Ovary (tissue), 9 donors: ENCODE results near the gene ALK. TPM values are rescaled to one million over a fixed set of nuclear protein-coding genes. Genes with fewer than 3 reads are reported as not detected.

ENCODE experiments used
- DNase-seq, 5 donors: peaks; one replicate each; pipeline ENCODE4 v3.0.0-alpha.2; 2019 to 2020
- H3K27ac ChIP-seq, 2 donors: fragments of 200-600 bp; one replicate each; pipeline versions ENCODE4 v1.5.1 to v1.8.0; 2019 to 2022
- H3K27me3 ChIP-seq: fragments of 200-600 bp; one replicate; pipeline ENCODE4 v1.8.0; 2022
- H3K36me3 ChIP-seq: fragments of 200-600 bp; sonication (generic); one replicate; pipeline ENCODE4 v1.5.1; 2019
- H3K4me1 ChIP-seq: one replicate; pipeline ENCODE4 v1.8.1; 2013; ENCODE audit warnings: mild to moderate bottlenecking, moderate library complexity; ENCODE audit not compliant: insufficient read depth
- H3K4me3 ChIP-seq: fragments of 200-600 bp; sonication (generic); one replicate; pipeline ENCODE4 v1.5.1; 2017
- H3K9me3 ChIP-seq, 2 donors: fragments of 200-600 bp in 1 of 2; sonication (generic) in 1 of 2; one replicate each; pipeline versions ENCODE4 v1.5.1 to v1.8.1; 2013 to 2019; ENCODE audit warnings: mild to moderate bottlenecking in 1 of 2, moderate library complexity in 1 of 2
- EP300 ChIP-seq: sonication (generic); formaldehyde crosslinking; IDR thresholded peaks from one replicate; pipeline ENCODE4 v1.6.1; 2017; ENCODE audit warnings: antibody characterized with exemption
- POLR2A ChIP-seq: fragments of 450-650 bp; IDR thresholded peaks from one replicate; pipeline ENCODE4 v1.6.1; 2017; ENCODE audit warnings: antibody characterized with exemption, mild to moderate bottlenecking, moderate library complexity
- WGBS, 3 donors: extraction: QIAGEN DNeasy Blood & Tissue Kit in 1 of 3; methylation state at CpG; one replicate each; pipeline versions ENCODE4 v1.1.5 to v1.1.7; 2013 to 2017; 5-methylcytosine and 5-hydroxymethylcytosine counted together
- intact Hi-C, 4 donors: fragments of 100-400 bp; cut with DNase I; formaldehyde crosslinking; loops; one replicate each; pipeline versions ENCODE4 v1.11.0 to v1.15.1; 2022 to 2023
- polyA plus RNA-seq, 2 donors: library from polyadenylated mRNA; stranded (reverse); fragments of 200-250 nt in 1 of 2; fragments of 350-450 nt in 1 of 2; fragmentation: Illumina TruSeq in 1 of 2; extraction: RNeasy Lipid Tissue Mini Kit (QIAGEN cat#74804) in 1 of 2; gene quantifications; one replicate each; pipeline ENCODE4 v1.2.3, GENCODE V29; 2013 to 2014
- total RNA-seq, 7 donors: library from RNA; depleted of rRNA in 2 of 7; stranded (reverse); fragments of >200 nt in 2 of 7; fragmentation: NEBNext Ultra II Directional in 3 of 7; extraction: Animal tissue kit (Norgen Biotek cat#: 25700) in 3 of 7; gene quantifications; one replicate each; pipeline versions ENCODE4 v1.1.0 to v1.2.4, GENCODE V29; 2016 to 2023
- TF ChIP-seq, protein P1 (sequence below), 3 donors: fragments of 450-650 bp in 2 of 3; fragments of 200-600 bp in 1 of 3; IDR thresholded peaks; one replicate each; pipeline versions ENCODE4 v1.5.1 to v1.8.0; 2016 to 2022; ENCODE audit warnings: antibody characterized with exemption in 3 of 3, mild to moderate bottlenecking in 1 of 3
- donor health status: DM: no; HTN: no; CAD: no; lungs with moderate emphysema.
- donor health status: DM: no; HTN: no; CAD: no.
- donor health status: Bipolar disorder and iron deficiency.
- donor health status: DM: yes; HTN: yes; CAD: no.
- donor health status: DM: no; HTN: no; CAD: no.
- donor health status: DM: yes; HTN: yes; CAD: no.

Gene ALK
- total and polyA plus RNA-seq, 9 donors = 0.05 to 1.7 (median 0.23) TPM; not detected in 1

DNA sequence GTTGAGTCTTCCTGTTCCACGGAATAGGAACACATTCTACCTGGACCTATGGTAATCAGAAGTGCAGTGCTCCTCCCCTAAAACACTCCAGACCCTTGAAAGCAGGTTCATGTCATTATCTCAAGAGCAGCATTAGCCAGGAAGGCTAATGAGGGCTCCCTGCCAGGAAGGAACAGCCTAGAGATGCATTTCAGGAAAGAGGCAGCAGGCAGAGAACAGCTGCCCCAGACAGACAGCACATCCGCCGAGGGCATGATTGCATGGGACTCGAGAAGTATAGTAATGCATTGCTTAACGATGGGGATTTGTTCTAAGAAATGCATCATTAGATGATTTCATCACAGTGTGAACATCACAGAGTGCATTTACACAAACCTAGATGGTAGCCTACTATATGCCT lies 171.5 kb downstream of the ALK start:
- TF ChIP-seq EP300 (no peak), POLR2A (no peak)
- TF ChIP-seq, protein P1, sequence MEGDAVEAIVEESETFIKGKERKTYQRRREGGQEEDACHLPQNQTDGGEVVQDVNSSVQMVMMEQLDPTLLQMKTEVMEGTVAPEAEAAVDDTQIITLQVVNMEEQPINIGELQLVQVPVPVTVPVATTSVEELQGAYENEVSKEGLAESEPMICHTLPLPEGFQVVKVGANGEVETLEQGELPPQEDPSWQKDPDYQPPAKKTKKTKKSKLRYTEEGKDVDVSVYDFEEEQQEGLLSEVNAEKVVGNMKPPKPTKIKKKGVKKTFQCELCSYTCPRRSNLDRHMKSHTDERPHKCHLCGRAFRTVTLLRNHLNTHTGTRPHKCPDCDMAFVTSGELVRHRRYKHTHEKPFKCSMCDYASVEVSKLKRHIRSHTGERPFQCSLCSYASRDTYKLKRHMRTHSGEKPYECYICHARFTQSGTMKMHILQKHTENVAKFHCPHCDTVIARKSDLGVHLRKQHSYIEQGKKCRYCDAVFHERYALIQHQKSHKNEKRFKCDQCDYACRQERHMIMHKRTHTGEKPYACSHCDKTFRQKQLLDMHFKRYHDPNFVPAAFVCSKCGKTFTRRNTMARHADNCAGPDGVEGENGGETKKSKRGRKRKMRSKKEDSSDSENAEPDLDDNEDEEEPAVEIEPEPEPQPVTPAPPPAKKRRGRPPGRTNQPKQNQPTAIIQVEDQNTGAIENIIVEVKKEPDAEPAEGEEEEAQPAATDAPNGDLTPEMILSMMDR (IDR thresholded peaks at IDR 0.05) = no peak
- no peak overlapping the region for H3K27ac ChIP-seq
- H3K36me3 ChIP-seq = no peaks in the 10 kb centered on the region
- no peak overlapping the region for H3K4me3 ChIP-seq
- no peaks in the 10 kb centered on the region for H3K27me3 ChIP-seq
- no peaks in the 10 kb centered on the region for H3K4me1 ChIP-seq
- 74 to 84% (median 81%) methylated on average over 5 of the region's 5 CpGs for WGBS, 3 donors
- no peak for DNase-seq
- H3K9me3 ChIP-seq = no peaks in the 10 kb centered on the region
- intact Hi-C loops = no loop called here

DNA sequence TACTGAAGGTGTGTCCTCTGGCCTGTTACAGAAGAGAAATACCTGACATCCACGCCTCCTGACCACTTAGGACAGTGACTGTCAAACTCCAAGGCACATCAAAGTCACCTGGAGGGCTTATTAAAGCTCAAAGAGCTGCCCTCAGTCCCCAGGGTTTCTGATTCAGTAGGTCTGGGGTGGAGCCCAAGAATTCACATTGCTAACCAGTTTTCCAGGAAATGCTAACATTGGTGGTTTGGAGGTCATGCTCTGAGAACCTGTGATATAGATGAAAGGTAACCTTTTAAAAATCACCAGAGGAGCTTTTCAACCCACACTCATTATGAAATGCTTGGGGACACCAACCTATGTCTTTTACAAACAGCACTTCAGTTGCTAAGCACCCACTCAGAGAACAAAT lies 172.3 kb downstream of the ALK start:
- no peak for DNase-seq
- WGBS, 3 donors = 82 to 95% (median 94%) methylated on average over 1 of the region's 1 CpG
- Histone ChIP-seq H3K9me3 (no peaks in the 10 kb centered on the region), H3K4me1 (no peaks in the 10 kb centered on the region), H3K36me3 (no peaks in the 10 kb centered on the region), H3K27me3 (no peaks in the 10 kb centered on the region), H3K4me3 (no peak overlapping the region), H3K27ac (no peak overlapping the region)
- intact Hi-C loops = no loop called here
- TF ChIP-seq, protein P1 (IDR thresholded peaks at IDR 0.05) = no peak
- no peak for TF ChIP-seq POLR2A

DNA sequence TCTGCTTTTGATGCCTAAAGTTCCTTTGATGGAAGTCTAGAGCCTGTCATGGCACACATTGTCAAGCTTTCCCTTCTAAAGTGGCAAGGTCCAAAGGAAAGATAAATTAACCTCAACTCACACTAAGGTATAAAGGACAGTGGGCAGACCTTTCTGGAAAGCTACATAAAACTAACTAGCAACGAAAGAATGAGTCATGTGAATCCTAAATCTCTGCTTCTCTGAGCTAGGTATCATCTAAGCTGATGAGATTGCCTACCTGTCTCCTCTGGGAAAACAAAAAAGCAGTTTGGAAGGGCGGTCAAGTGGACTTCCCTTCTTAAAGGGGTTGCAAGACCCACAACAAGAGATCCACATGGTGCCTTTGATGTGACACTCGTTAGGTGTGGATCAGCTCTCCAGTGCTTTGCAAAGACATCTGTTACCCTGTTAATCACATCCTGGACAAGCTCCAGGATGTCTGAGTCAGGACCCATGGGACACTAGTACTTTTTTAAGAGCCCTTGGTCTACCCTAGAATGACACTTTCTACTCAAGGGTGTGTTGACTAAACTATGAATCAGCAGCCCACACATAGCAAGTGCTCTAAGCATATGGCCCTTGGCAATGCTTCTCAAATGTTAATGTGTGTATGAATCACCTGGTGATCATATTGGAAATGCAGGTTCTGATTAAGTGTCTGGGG lies 173.5 kb downstream of the ALK start:
- intact Hi-C loops = no loop called here
- WGBS, 3 donors = 69 to 88% (median 84%) methylated on average over 3 of the region's 3 CpGs
- H3K27ac ChIP-seq = no peak overlapping the region
- H3K36me3 ChIP-seq = no peaks in the 10 kb centered on the region
- no peak overlapping the region for H3K4me3 ChIP-seq
- TF ChIP-seq POLR2A (no peak), EP300 (no peak)
- TF ChIP-seq, protein P1 (IDR thresholded peaks at IDR 0.05) = no peak
- DNase-seq = no peak
- H3K27me3 ChIP-seq = no peaks in the 10 kb centered on the region
- H3K9me3 ChIP-seq = no peaks in the 10 kb centered on the region
- H3K4me1 ChIP-seq = no peaks in the 10 kb centered on the region

DNA sequence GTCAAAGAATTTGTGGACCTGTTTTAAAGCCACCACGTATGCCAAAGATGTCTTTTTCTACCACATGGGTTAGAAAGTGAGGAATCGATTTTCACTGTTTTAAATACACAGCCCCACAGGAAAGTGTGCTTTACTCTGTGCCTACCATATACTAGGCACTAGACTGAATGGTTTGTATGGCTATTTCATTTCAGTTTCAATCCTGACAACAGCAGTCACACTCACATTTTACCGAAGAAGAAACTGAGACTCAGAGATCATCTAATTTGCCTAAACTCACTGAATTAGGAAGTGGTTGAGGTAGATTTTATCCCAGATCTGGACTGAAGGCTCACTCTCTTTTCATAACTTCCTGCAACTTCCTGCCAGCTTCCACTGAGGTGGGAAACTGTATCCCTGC lies 176.4 kb downstream of the ALK start:
- Histone ChIP-seq H3K36me3 (no peaks in the 10 kb centered on the region), H3K27ac (no peak overlapping the region), H3K27me3 (no peaks in the 10 kb centered on the region), H3K4me1 (no peaks in the 10 kb centered on the region), H3K9me3 (no peaks in the 10 kb centered on the region), H3K4me3 (no peak overlapping the region)
- TF ChIP-seq, protein P1 (IDR thresholded peaks at IDR 0.05) = no peak
- TF ChIP-seq EP300 = no peak
- TF ChIP-seq POLR2A = no peak
- intact Hi-C loops = no loop called here
- no peak for DNase-seq
- WGBS, 3 donors = 69 to 80% (median 78%) methylated on average over 3 of the region's 3 CpGs
